Measurements from ENCODE around the gene C5orf22. TPM values are rescaled to one million over a fixed set of nuclear protein-coding genes. Genes with fewer than 3 reads are reported as not detected.

C5orf22 gene
- total and polyA plus RNA-seq, 10 of the 15 experiments (the other 5 are each of a cell fraction or from before 2014, with no cell fraction given) = 10.5 to 35.5 (median 24.0) TPM

DNA sequence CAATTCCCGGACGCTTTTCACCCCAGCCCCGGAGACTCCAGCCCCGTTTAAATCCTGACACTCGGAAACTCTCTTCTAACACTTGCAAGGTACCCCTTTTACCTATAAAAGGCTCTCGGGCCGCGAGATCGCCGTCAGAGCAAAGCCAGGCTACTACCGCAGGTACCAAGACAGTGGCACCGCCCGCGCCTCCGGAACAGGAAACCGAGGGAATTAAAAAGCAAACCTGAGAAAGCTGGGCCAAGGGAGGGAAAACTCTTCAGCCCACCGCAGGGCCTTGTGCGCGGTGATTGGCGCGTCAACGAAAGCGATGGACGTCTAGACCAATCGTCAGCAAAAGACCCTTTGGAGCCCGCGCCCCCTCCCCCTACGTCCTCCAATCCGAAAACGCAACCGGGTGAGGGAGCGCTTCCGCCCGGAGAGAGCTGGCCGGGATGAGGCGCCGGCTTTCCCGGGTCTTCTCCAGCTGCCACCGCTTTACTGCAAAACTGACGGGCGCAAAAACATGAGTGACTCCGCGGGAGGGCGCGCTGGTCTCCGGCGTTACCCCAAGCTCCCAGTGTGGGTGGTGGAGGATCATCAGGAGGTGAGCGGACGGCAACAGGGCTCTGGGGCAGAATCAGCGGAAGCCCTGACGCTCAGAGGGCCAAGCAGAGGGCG lies at the start of gene C5orf22, which contains the start of gene DROSHA (continued):
- TF ChIP-seq, protein P1, sequence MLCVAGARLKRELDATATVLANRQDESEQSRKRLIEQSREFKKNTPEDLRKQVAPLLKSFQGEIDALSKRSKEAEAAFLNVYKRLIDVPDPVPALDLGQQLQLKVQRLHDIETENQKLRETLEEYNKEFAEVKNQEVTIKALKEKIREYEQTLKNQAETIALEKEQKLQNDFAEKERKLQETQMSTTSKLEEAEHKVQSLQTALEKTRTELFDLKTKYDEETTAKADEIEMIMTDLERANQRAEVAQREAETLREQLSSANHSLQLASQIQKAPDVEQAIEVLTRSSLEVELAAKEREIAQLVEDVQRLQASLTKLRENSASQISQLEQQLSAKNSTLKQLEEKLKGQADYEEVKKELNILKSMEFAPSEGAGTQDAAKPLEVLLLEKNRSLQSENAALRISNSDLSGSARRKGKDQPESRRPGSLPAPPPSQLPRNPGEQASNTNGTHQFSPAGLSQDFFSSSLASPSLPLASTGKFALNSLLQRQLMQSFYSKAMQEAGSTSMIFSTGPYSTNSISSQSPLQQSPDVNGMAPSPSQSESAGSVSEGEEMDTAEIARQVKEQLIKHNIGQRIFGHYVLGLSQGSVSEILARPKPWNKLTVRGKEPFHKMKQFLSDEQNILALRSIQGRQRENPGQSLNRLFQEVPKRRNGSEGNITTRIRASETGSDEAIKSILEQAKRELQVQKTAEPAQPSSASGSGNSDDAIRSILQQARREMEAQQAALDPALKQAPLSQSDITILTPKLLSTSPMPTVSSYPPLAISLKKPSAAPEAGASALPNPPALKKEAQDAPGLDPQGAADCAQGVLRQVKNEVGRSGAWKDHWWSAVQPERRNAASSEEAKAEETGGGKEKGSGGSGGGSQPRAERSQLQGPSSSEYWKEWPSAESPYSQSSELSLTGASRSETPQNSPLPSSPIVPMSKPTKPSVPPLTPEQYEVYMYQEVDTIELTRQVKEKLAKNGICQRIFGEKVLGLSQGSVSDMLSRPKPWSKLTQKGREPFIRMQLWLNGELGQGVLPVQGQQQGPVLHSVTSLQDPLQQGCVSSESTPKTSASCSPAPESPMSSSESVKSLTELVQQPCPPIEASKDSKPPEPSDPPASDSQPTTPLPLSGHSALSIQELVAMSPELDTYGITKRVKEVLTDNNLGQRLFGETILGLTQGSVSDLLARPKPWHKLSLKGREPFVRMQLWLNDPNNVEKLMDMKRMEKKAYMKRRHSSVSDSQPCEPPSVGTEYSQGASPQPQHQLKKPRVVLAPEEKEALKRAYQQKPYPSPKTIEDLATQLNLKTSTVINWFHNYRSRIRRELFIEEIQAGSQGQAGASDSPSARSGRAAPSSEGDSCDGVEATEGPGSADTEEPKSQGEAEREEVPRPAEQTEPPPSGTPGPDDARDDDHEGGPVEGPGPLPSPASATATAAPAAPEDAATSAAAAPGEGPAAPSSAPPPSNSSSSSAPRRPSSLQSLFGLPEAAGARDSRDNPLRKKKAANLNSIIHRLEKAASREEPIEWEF (IDR thresholded peaks at IDR 0.05; ENCODE audit: insufficient replicate concordance, low read depth, low read length) = no peak
- TF ChIP-seq PML (IDR thresholded peaks at IDR 0.05; ENCODE audit: low read length) = peak; percentile 89
- peak; percentile 76; the same call in 1 of the 2 replicates for TF ChIP-seq SMAD5 (IDR thresholded peaks at IDR 0.05; ENCODE audit: low read depth)
- TF ChIP-seq ZZZ3 (IDR thresholded peaks at IDR 0.05; ENCODE audit: control insufficient read depth, insufficient read length, low read depth) = no peak
- 0 out of 2 replicates have a peak, but pooled peaks have one; percentile 4 for TF ChIP-seq CBX5 (IDR thresholded peaks at IDR 0.05; ENCODE audit: low read depth)
- peak; percentile 81 for TF ChIP-seq IKZF1 (conservative IDR thresholded peaks at IDR 0.05)
- TF ChIP-seq SMAD1 (IDR thresholded peaks at IDR 0.05; ENCODE audit: low read depth, partially characterized antibody) = no peak
- TF ChIP-seq, protein P2, sequence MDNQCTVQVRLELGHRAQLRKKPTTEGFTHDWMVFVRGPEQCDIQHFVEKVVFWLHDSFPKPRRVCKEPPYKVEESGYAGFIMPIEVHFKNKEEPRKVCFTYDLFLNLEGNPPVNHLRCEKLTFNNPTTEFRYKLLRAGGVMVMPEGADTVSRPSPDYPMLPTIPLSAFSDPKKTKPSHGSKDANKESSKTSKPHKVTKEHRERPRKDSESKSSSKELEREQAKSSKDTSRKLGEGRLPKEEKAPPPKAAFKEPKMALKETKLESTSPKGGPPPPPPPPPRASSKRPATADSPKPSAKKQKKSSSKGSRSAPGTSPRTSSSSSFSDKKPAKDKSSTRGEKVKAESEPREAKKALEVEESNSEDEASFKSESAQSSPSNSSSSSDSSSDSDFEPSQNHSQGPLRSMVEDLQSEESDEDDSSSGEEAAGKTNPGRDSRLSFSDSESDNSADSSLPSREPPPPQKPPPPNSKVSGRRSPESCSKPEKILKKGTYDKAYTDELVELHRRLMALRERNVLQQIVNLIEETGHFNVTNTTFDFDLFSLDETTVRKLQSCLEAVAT (IDR thresholded peaks at IDR 0.05) = no peak
- TF ChIP-seq RELA (IDR thresholded peaks at IDR 0.05; ENCODE audit: borderline replicate concordance, partially characterized antibody) = no peak
- TF ChIP-seq CHD1 (IDR thresholded peaks at IDR 0.05; ENCODE audit: low read depth, low read length) = no peak
- TF ChIP-seq, protein P3, sequence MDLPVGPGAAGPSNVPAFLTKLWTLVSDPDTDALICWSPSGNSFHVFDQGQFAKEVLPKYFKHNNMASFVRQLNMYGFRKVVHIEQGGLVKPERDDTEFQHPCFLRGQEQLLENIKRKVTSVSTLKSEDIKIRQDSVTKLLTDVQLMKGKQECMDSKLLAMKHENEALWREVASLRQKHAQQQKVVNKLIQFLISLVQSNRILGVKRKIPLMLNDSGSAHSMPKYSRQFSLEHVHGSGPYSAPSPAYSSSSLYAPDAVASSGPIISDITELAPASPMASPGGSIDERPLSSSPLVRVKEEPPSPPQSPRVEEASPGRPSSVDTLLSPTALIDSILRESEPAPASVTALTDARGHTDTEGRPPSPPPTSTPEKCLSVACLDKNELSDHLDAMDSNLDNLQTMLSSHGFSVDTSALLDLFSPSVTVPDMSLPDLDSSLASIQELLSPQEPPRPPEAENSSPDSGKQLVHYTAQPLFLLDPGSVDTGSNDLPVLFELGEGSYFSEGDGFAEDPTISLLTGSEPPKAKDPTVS (IDR thresholded peaks at IDR 0.05; ENCODE audit: low read depth, low read length) = no peak
- TF ChIP-seq SMARCA5 (IDR thresholded peaks at IDR 0.05) = no peak
- TF ChIP-seq ZNF384 (IDR thresholded peaks at IDR 0.05; ENCODE audit: borderline replicate concordance, low read depth, low read length) = no peak
- TF ChIP-seq SP1 (IDR thresholded peaks at IDR 0.05; ENCODE audit: low read depth, low read length) = peak; percentile 97
- TF ChIP-seq DPF2 (IDR thresholded peaks at IDR 0.05) = peak; percentile 78
- no peak for TF ChIP-seq IRF4 (IDR thresholded peaks at IDR 0.05; ENCODE audit: low read depth, low read length)
- TF ChIP-seq BACH1 (IDR thresholded peaks at IDR 0.05; ENCODE audit: borderline replicate concordance) = no peak
- no peak for TF ChIP-seq KDM1A (IDR thresholded peaks at IDR 0.05; ENCODE audit: borderline replicate concordance)
- TF ChIP-seq NFYB (IDR thresholded peaks at IDR 0.05; ENCODE audit: insufficient read depth, low read depth, low read length) = peak; percentile 98
- no peak for TF ChIP-seq BCL11A (IDR thresholded peaks at IDR 0.05; ENCODE audit: low read depth, low read length)
- TF ChIP-seq, protein P4, sequence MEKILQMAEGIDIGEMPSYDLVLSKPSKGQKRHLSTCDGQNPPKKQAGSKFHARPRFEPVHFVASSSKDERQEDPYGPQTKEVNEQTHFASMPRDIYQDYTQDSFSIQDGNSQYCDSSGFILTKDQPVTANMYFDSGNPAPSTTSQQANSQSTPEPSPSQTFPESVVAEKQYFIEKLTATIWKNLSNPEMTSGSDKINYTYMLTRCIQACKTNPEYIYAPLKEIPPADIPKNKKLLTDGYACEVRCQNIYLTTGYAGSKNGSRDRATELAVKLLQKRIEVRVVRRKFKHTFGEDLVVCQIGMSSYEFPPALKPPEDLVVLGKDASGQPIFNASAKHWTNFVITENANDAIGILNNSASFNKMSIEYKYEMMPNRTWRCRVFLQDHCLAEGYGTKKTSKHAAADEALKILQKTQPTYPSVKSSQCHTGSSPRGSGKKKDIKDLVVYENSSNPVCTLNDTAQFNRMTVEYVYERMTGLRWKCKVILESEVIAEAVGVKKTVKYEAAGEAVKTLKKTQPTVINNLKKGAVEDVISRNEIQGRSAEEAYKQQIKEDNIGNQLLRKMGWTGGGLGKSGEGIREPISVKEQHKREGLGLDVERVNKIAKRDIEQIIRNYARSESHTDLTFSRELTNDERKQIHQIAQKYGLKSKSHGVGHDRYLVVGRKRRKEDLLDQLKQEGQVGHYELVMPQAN (conservative IDR thresholded peaks at IDR 0.05) = peak; percentile 22; the same call in 1 of the 2 replicates
- peak; percentile 68; the same call in 1 of the 2 replicates for TF ChIP-seq CREM (IDR thresholded peaks at IDR 0.05; ENCODE audit: low read depth)
